Keratinocyte (primary cell): ENCODE data around the gene SYS1. TPM values are rescaled to one million over a fixed set of nuclear protein-coding genes. Genes with fewer than 3 reads are reported as not detected.

Source experiments
- DNase-seq: peaks from one replicate; pipeline ENCODE4 v3.0.0-alpha.2; 2011; ENCODE audit warnings: low read depth, missing footprints, low spot score
- FAIRE-seq: peaks from 2 replicates; lab custom pipeline; 2011; peaks lifted over from hg19 to GRCh38; lab: Jason Lieb, UNC
- H2AFZ ChIP-seq: 2 replicates; pipeline ENCODE4 v1.6.0; 2012; ENCODE audit warnings: low read length, control low read depth, inconsistent platforms; ENCODE audit not compliant: control insufficient read depth
- H3K27ac ChIP-seq: 2 replicates; pipeline ENCODE4 v1.5.1; 2011; ENCODE audit warnings: low read length; ENCODE audit not compliant: control insufficient read depth, insufficient read depth
- H3K27me3 ChIP-seq: 3 replicates; pipeline ENCODE4 v1.6.0; 2011; ENCODE audit warnings: low read length; ENCODE audit not compliant: control insufficient read depth, insufficient read depth; ENCODE audit errors: extremely low read depth
- H3K36me3 ChIP-seq, 2 experiments: 2 replicates in 1 of 2; 3 replicates in 1 of 2; pipeline ENCODE4 v1.5.1; 2011; ENCODE audit warnings: low read length in 2 of 2, mild to moderate bottlenecking in 1 of 2; ENCODE audit not compliant: control insufficient read depth in 2 of 2, insufficient read depth in 2 of 2; ENCODE audit errors: extremely low read depth in 1 of 2
- H3K4me1 ChIP-seq: 3 replicates; pipeline ENCODE4 v1.5.1; 2011; ENCODE audit warnings: low read length; ENCODE audit not compliant: control insufficient read depth, insufficient read depth; ENCODE audit errors: extremely low read depth
- H3K4me2 ChIP-seq: 3 replicates; pipeline ENCODE4 v1.6.0; 2011; ENCODE audit warnings: low read depth, low read length; ENCODE audit not compliant: control insufficient read depth, insufficient read depth; ENCODE audit errors: extremely low read depth
- H3K4me3 ChIP-seq, 3 experiments: fragments of 200-600 bp in 1 of 3; sonication (generic) in 1 of 3; 2 replicates in 2 of 3; 3 replicates in 1 of 3; pipeline ENCODE4 v1.5.1; 2011 to 2016; ENCODE audit warnings: low read length in 3 of 3, mild to moderate bottlenecking in 3 of 3, control low read depth in 2 of 3, inconsistent platforms in 1 of 3, low read depth in 1 of 3, mixed read lengths in 1 of 3, mixed run types in 1 of 3, moderate library complexity in 1 of 3; ENCODE audit not compliant: control insufficient read depth in 2 of 3, insufficient read depth in 2 of 3; ENCODE audit errors: extremely low read depth in 1 of 3
- H3K79me2 ChIP-seq: 2 replicates; pipeline ENCODE4 v1.6.0; 2012; ENCODE audit warnings: low read length; ENCODE audit not compliant: control insufficient read depth, insufficient read depth
- H3K9ac ChIP-seq: 3 replicates; pipeline ENCODE4 v1.6.0; 2011; ENCODE audit warnings: low read length; ENCODE audit not compliant: control insufficient read depth, insufficient read depth; ENCODE audit errors: extremely low read depth
- H3K9me1 ChIP-seq: 3 replicates; pipeline ENCODE4 v1.6.0; 2011; ENCODE audit warnings: low read length; ENCODE audit not compliant: control insufficient read depth, insufficient read depth; ENCODE audit errors: extremely low read depth
- H3K9me3 ChIP-seq: 2 replicates; pipeline ENCODE4 v1.5.1; 2012; ENCODE audit warnings: low read depth, low read length; ENCODE audit not compliant: control insufficient read depth
- H4K20me1 ChIP-seq: 3 replicates; pipeline ENCODE4 v1.6.0; 2011; ENCODE audit warnings: low read length; ENCODE audit not compliant: control insufficient read depth, insufficient read depth; ENCODE audit errors: extremely low read depth
- CTCF ChIP-seq, 3 experiments: IDR thresholded peaks in 1 of 3; conservative IDR thresholded peaks in 1 of 3; optimal IDR thresholded peaks in 1 of 3; 2 replicates in 2 of 3; 3 replicates in 1 of 3; pipeline versions ENCODE3 to v1.5.1; 2011; ENCODE audit warnings: low read length in 3 of 3, mild to moderate bottlenecking in 3 of 3, moderate library complexity in 2 of 3, control low read depth in 1 of 3, inconsistent platforms in 1 of 3; ENCODE audit not compliant: insufficient read depth in 2 of 3; ENCODE audit errors: extremely low read depth in 1 of 3
- EZH2 ChIP-seq: IDR thresholded peaks from one replicate; pipeline ENCODE4 v1.6.1; 2012; ENCODE audit warnings: inconsistent platforms, mild to moderate bottlenecking, low read length, moderate library complexity
- dilution Hi-C: fragments of 300-500 bp; cut with MboI; formaldehyde crosslinking; loops from one replicate; pipeline ENCODE4 v1.7.0; 2020; ENCODE audit warnings: low sequenced_read_pairs; ENCODE audit not compliant: extremely low pct_ligation_motif_present
- polyA plus RNA-seq, 5 experiments: library from polyadenylated mRNA; depleted of rRNA in 3 of 5; stranded (reverse) in 3 of 5; stranded (forward) in 1 of 5; unstranded in 1 of 5; fragments of >200 nt; gene quantifications; 1 replicate in 1 of 5; 2 replicates in 3 of 5; 3 replicates in 1 of 5; pipeline versions ENCODE4 v1.2.1 to v1.2.3, GENCODE V29; 2011 to 2012; ENCODE audit warnings: missing spikeins in 2 of 5, low read depth in 1 of 5, low replicate concordance in 1 of 5

SYS1 gene
- polyA plus RNA-seq, 1 donor (not counting 4 experiments of a cell fraction or from before 2014, with no cell fraction given), result 16.8 TPM

- Histone ChIP-seq H2AFZ (peak overlapping the region; percentile 84), H3K9me3 (peaks cover 2% of the 10 kb centered on the region), H3K9me1 (peaks cover 2% of the 10 kb centered on the region), H3K27ac (no peak overlapping the region), H3K36me3 (peaks cover 5 to 10% of the 10 kb centered on the region in 2 experiments), H3K9ac (peak overlapping the region; percentile 77), H3K4me2 (peak overlapping the region; percentile 86), H3K4me1 (peaks cover 4% of the 10 kb centered on the region), H4K20me1 (no peaks in the 10 kb centered on the region), H3K27me3 (peaks cover 8% of the 10 kb centered on the region), H3K79me2 (no peaks in the 10 kb centered on the region), H3K4me3 (peak overlapping the region; percentile 72 to 86 (median 79))
- TF ChIP-seq CTCF (optimal IDR thresholded peaks at IDR 0.05 in 1 of 3, IDR thresholded peaks at IDR 0.05 in 1 of 3, conservative IDR thresholded peaks at IDR 0.05 in 1 of 3; ENCODE audit: extremely low read depth in 1 of 3, insufficient read depth in 2 of 3, low read length in 3 of 3) (no peak), EZH2 (no peak)
- no peak for DNase-seq
- FAIRE-seq, result no peak
- dilution Hi-C loops, result no loop called here
These were observed 42.8 kb downstream of the SYS1 start for GRCh38 chr20:45405571-45406259.

GRCh38 chr20:45406260-45407066, 43.5 kb downstream of the SYS1 start:
- no peak for FAIRE-seq
- dilution Hi-C loops, result no loop called here
- Histone ChIP-seq H3K36me3 (peaks cover 5 to 10% of the 10 kb centered on the region in 2 experiments), H3K4me1 (peaks cover 4% of the 10 kb centered on the region), H2AFZ (peak overlapping the region; percentile 84), H3K9me1 (peaks cover 2% of the 10 kb centered on the region), H3K27ac (peak overlapping the region; percentile 43), H3K4me3 (peak overlapping the region; percentile 72 to 86 (median 79)), H3K79me2 (no peaks in the 10 kb centered on the region), H3K9ac (peak overlapping the region; percentile 77), H4K20me1 (no peaks in the 10 kb centered on the region), H3K4me2 (peak overlapping the region; percentile 86), H3K27me3 (peaks cover 8% of the 10 kb centered on the region), H3K9me3 (no peaks in the 10 kb centered on the region)
- TF ChIP-seq EZH2 (no peak), CTCF (optimal IDR thresholded peaks at IDR 0.05 in 1 of 3, IDR thresholded peaks at IDR 0.05 in 1 of 3, conservative IDR thresholded peaks at IDR 0.05 in 1 of 3; ENCODE audit: extremely low read depth in 1 of 3, insufficient read depth in 2 of 3, low read length in 3 of 3) (no peak)
- DNase-seq, result no peak
